GM23338 (cell line): ENCODE data around the gene GRM5.
"Not testable (repeated sequence)": the region's sequence is repeated elsewhere in the genome, so short reads cannot be mapped to it uniquely, and the experiment has no call there.

Experiments
- CTCF ChIP-seq, 2 experiments: fragments of 200-600 bp in 1 of 2; sonication (generic) in 1 of 2; conservative IDR thresholded peaks; 2 replicates each; pipeline versions ENCODE4 v1.5.1 to v1.6.1; 2016 to 2017; ENCODE audit warnings: antibody characterized with exemption in 2 of 2, low read depth in 2 of 2, mild to moderate bottlenecking in 2 of 2, moderate library complexity in 1 of 2
- EZH2phosphoT487 ChIP-seq: fragments of 200-600 bp; sonication (generic); IDR thresholded peaks from one replicate; pipeline ENCODE4 v1.8.1; 2018; ENCODE audit warnings: antibody characterized with exemption; ENCODE audit not compliant: unreplicated experiment
- REST ChIP-seq: IDR thresholded peaks from one replicate; pipeline ENCODE4 v1.6.1; 2018; ENCODE audit warnings: antibody characterized with exemption; ENCODE audit not compliant: unreplicated experiment
- STAT1 ChIP-seq: IDR thresholded peaks from one replicate; pipeline ENCODE4 v1.6.1; 2016; ENCODE audit warnings: antibody characterized with exemption; ENCODE audit not compliant: unreplicated experiment

GRCh38 chr11:88849773-88850172, 216.0 kb downstream of the GRM5 start:
- TF ChIP-seq STAT1; CTCF (conservative IDR thresholded peaks at IDR 0.05; ENCODE audit: low read depth in 2 of 2); EZH2phosphoT487; REST: not testable (repeated sequence)
